ENCODE results near the gene MB21D2.
A peak's percentile ranks its signal among the peaks of the same experiment; 100 is the strongest.

DNA sequence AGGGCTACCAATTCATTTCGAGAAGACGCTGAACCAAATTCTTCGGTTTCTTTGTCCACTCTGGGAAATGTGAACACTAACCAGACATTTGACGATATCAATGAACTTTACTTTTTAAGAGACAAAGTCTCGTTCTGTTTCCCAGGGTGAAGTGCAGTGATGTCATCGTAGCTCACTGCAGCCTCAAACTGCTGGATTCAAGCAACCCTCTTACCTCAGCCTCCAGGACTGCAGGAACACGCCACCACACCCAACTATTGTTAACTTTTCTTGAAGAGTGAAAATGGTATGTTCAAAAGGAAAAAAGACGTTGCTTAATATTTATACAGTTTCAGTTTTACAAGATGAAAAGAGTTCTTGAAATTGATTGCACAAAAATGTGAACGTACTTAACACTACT lies 30.6 kb downstream of the MB21D2 start:
- TF ChIP-seq POLR2A (IDR thresholded peaks at IDR 0.05) (no peak), EP300 (IDR thresholded peaks at IDR 0.05) (peak in 1 of 2 donors; percentile 50)
- TF ChIP-seq, protein P1, sequence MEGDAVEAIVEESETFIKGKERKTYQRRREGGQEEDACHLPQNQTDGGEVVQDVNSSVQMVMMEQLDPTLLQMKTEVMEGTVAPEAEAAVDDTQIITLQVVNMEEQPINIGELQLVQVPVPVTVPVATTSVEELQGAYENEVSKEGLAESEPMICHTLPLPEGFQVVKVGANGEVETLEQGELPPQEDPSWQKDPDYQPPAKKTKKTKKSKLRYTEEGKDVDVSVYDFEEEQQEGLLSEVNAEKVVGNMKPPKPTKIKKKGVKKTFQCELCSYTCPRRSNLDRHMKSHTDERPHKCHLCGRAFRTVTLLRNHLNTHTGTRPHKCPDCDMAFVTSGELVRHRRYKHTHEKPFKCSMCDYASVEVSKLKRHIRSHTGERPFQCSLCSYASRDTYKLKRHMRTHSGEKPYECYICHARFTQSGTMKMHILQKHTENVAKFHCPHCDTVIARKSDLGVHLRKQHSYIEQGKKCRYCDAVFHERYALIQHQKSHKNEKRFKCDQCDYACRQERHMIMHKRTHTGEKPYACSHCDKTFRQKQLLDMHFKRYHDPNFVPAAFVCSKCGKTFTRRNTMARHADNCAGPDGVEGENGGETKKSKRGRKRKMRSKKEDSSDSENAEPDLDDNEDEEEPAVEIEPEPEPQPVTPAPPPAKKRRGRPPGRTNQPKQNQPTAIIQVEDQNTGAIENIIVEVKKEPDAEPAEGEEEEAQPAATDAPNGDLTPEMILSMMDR (IDR thresholded peaks at IDR 0.05), result no peak
